Loucy (cell line): ENCODE data around the gene CRADD.

Experiments
- H2AFZ ChIP-seq: fragments of 200-600 bp; sonication (generic); 2 replicates; pipeline ENCODE4 v1.6.0; 2016; ENCODE audit warnings: antibody characterized with exemption, mild to moderate bottlenecking, low read length, moderate library complexity
- H3F3A ChIP-seq: fragments of 200-600 bp; 2 replicates; pipeline ENCODE4 v1.6.0; 2016; ENCODE audit warnings: antibody characterized with exemption, low read depth, mild to moderate bottlenecking
- H3K27me3 ChIP-seq: fragments of 200-600 bp; sonication (generic); 2 replicates; pipeline ENCODE4 v1.6.1; 2014; ENCODE audit warnings: low read length, mild to moderate bottlenecking; ENCODE audit not compliant: insufficient read depth, poor library complexity, severe bottlenecking
- H3K36me3 ChIP-seq: fragments of 200-600 bp; sonication (generic); 2 replicates; pipeline ENCODE4 v1.6.1; 2016; ENCODE audit warnings: low read length; ENCODE audit not compliant: insufficient read depth
- H3K4me1 ChIP-seq: fragments of 200-600 bp; sonication (generic); 2 replicates; pipeline ENCODE4 v1.5.1; 2014; ENCODE audit warnings: low read length, mild to moderate bottlenecking; ENCODE audit not compliant: insufficient read depth, poor library complexity, severe bottlenecking
- H3K4me2 ChIP-seq: fragments of 200-600 bp; sonication (generic); 2 replicates; pipeline ENCODE4 v1.6.0; 2014; ENCODE audit warnings: antibody characterized with exemption, low read length, low read depth, mild to moderate bottlenecking; ENCODE audit not compliant: poor library complexity, severe bottlenecking
- H3K4me3 ChIP-seq: fragments of 200-600 bp; sonication (generic); 2 replicates; pipeline ENCODE4 v1.5.1; 2014; ENCODE audit warnings: low read length, mild to moderate bottlenecking, mixed read lengths; ENCODE audit not compliant: poor library complexity, severe bottlenecking
- H3K79me2 ChIP-seq: fragments of 200-600 bp; sonication (generic); 2 replicates; pipeline ENCODE4 v1.6.1; 2014; ENCODE audit warnings: low read length; ENCODE audit not compliant: insufficient read depth
- H3K9ac ChIP-seq: fragments of 200-600 bp; sonication (generic); 2 replicates; pipeline ENCODE4 v1.6.0; 2014; ENCODE audit warnings: mild to moderate bottlenecking, low read depth, low read length, moderate library complexity; ENCODE audit not compliant: poor library complexity, severe bottlenecking
- H3K9me2 ChIP-seq: fragments of 200-600 bp; sonication (generic); replicated peaks from 2 replicates; pipeline ENCODE4 v1.6.1; 2016; ENCODE audit warnings: low read depth, low read length, mixed read lengths
- H3K9me3 ChIP-seq: fragments of 200-600 bp; sonication (generic); 2 replicates; pipeline ENCODE4 v1.6.1; 2014; ENCODE audit warnings: mild to moderate bottlenecking, antibody characterized with exemption, low read length, low read depth; ENCODE audit not compliant: insufficient read depth
- H4K20me1 ChIP-seq: fragments of 200-600 bp; sonication (generic); 2 replicates; pipeline ENCODE4 v1.6.0; 2014; ENCODE audit warnings: antibody characterized with exemption, low read length, mild to moderate bottlenecking; ENCODE audit not compliant: insufficient read depth, poor library complexity, severe bottlenecking
- CTCF ChIP-seq: fragments of 200-600 bp; sonication (generic); conservative IDR thresholded peaks from 2 replicates; pipeline ENCODE4 v1.5.1; 2014; ENCODE audit warnings: mild to moderate bottlenecking, antibody characterized with exemption, low read length
- EZH2phosphoT487 ChIP-seq: fragments of 200-600 bp; IDR thresholded peaks from 2 replicates; pipeline ENCODE4 v1.6.1; 2018; ENCODE audit warnings: antibody characterized with exemption, mild to moderate bottlenecking, moderate library complexity, borderline replicate concordance

The CRADD gene

GRCh38 chr12:93671044-93671443, 6.1 kb upstream of the CRADD start:
- no peaks in the 10 kb centered on the region for H4K20me1 ChIP-seq
- H3K4me3 ChIP-seq, result no peak overlapping the region
- no peaks in the 10 kb centered on the region for H3K36me3 ChIP-seq
- H3F3A ChIP-seq, result no peaks in the 10 kb centered on the region
- no peak for TF ChIP-seq CTCF
- TF ChIP-seq EZH2phosphoT487, result no peak
- no peaks in the 10 kb centered on the region for H3K9me2 ChIP-seq
- H3K79me2 ChIP-seq, result no peaks in the 10 kb centered on the region
- H2AFZ ChIP-seq, result no peak overlapping the region
- no peak overlapping the region for H3K9ac ChIP-seq
- peaks cover 49% of the 10 kb centered on the region for H3K27me3 ChIP-seq
- no peaks in the 10 kb centered on the region for H3K4me1 ChIP-seq
- no peaks in the 10 kb centered on the region for H3K9me3 ChIP-seq
- no peak overlapping the region for H3K4me2 ChIP-seq

GRCh38 chr12:93673084-93673483, 4.1 kb upstream of the CRADD start:
- H2AFZ ChIP-seq, result no peak overlapping the region
- peaks cover 3% of the 10 kb centered on the region for H3K79me2 ChIP-seq
- H3K4me1 ChIP-seq, result peaks cover 9% of the 10 kb centered on the region
- no peaks in the 10 kb centered on the region for H3K36me3 ChIP-seq
- TF ChIP-seq EZH2phosphoT487 (no peak), CTCF (no peak)
- H3K4me2 ChIP-seq, result no peak overlapping the region
- no peaks in the 10 kb centered on the region for H4K20me1 ChIP-seq
- H3K9me2 ChIP-seq, result no peaks in the 10 kb centered on the region; the same call in 1 of the 2 replicates
- H3K27me3 ChIP-seq, result peaks cover 49% of the 10 kb centered on the region
- H3K9ac ChIP-seq, result no peak overlapping the region
- no peaks in the 10 kb centered on the region for H3F3A ChIP-seq
- no peak overlapping the region for H3K4me3 ChIP-seq
- no peaks in the 10 kb centered on the region for H3K9me3 ChIP-seq

- no peaks in the 10 kb centered on the region for H3K9me3 ChIP-seq
- H3K79me2 ChIP-seq, result peaks cover 10% of the 10 kb centered on the region
- H3K36me3 ChIP-seq, result no peaks in the 10 kb centered on the region
- no peak overlapping the region for H3K4me3 ChIP-seq
- no peak overlapping the region for H3K4me2 ChIP-seq
- no peak overlapping the region for H3K9ac ChIP-seq
- H3K27me3 ChIP-seq, result peaks cover 49% of the 10 kb centered on the region
- H2AFZ ChIP-seq, result no peak overlapping the region
- H3K4me1 ChIP-seq, result peaks cover 19% of the 10 kb centered on the region
- no peaks in the 10 kb centered on the region for H4K20me1 ChIP-seq
- TF ChIP-seq CTCF (no peak), EZH2phosphoT487 (no peak)
- no peaks in the 10 kb centered on the region; the same call in 1 of the 2 replicates for H3K9me2 ChIP-seq
- H3F3A ChIP-seq, result no peaks in the 10 kb centered on the region
Measured at GRCh38 chr12:93674386-93674785, 2.8 kb upstream of the CRADD start.
